A673 (cell line): Measurements from ENCODE around the gene SORCS3.

Experiments
- CTCF ChIP-seq: fragments of 300-800, 200-600 bp; sonication (generic); conservative IDR thresholded peaks from 2 replicates; pipeline ENCODE4 v1.5.1; 2017; ENCODE audit warnings: low read depth, mild to moderate bottlenecking, antibody characterized with exemption, low read length, moderate library complexity, mixed read lengths
- EZH2 ChIP-seq: fragments of 200-600 bp; sonication (generic); IDR thresholded peaks from 2 replicates; pipeline ENCODE4 v1.6.1; 2017; ENCODE audit warnings: borderline replicate concordance, low read depth, mild to moderate bottlenecking, mixed read lengths, antibody characterized with exemption, low read length; ENCODE audit not compliant: poor library complexity, severe bottlenecking

GRCh38 chr10:104678658-104679057 lies 37.6 kb downstream of the SORCS3 start:
- TF ChIP-seq CTCF (no peak), EZH2 (no peak)
